SK-N-SH treated with all-trans-retinoic acid at 6 μM for 48 hours (cell line): ENCODE results near the gene TP53BP2.

ENCODE experiments used
- ATAC-seq: fragments of 200-7000 bp; cut with Tn5 transposase; 3 replicates; pipeline ENCODE4 v1.9.1; 2020; ENCODE audit warnings: mild to moderate bottlenecking, moderate library complexity
- ARNTL ChIP-seq: fragments of 450-650 bp; formaldehyde crosslinking; IDR thresholded peaks from 2 replicates; pipeline ENCODE4 v1.5.0; 2020; ENCODE audit warnings: low read depth, mild to moderate bottlenecking, moderate library complexity, borderline replicate concordance
- BACH2 ChIP-seq: fragments of 250-450 bp; sonication (Bioruptor Pico); IDR thresholded peaks from 2 replicates; pipeline ENCODE4 v1.9.0; 2021; ENCODE audit warnings: mild to moderate bottlenecking, borderline replicate concordance
- CREB5 ChIP-seq: fragments of 250-450 bp; sonication (Bioruptor Pico); IDR thresholded peaks from 2 replicates; pipeline ENCODE4 v1.5.1; 2020; ENCODE audit warnings: low read depth, mild to moderate bottlenecking, moderate library complexity
- CSDC2 ChIP-seq: fragments of 250-450 bp; sonication (Bioruptor Pico); IDR thresholded peaks from 2 replicates; pipeline ENCODE4 v1.5.0; 2020; ENCODE audit warnings: mild to moderate bottlenecking, moderate library complexity
- CSRNP3 ChIP-seq: fragments of 250-450 bp; sonication (Bioruptor Pico); IDR thresholded peaks from 2 replicates; pipeline ENCODE4 v1.5.1; 2021; ENCODE audit warnings: mild to moderate bottlenecking, moderate library complexity
- ESRRG ChIP-seq: fragments of 250-450 bp; sonication (Bioruptor Pico); IDR thresholded peaks from 2 replicates; pipeline ENCODE4 v1.6.1; 2021; ENCODE audit warnings: mild to moderate bottlenecking
- GLIS3 ChIP-seq: fragments of 250-450 bp; sonication (Bioruptor Pico); IDR thresholded peaks from 2 replicates; pipeline ENCODE4 v1.5.0; 2020; ENCODE audit warnings: mild to moderate bottlenecking, moderate library complexity
- ISL1 ChIP-seq: fragments of 250-450 bp; sonication (Bioruptor Pico); IDR thresholded peaks from 2 replicates; pipeline ENCODE4 v2.1.2; 2022; ENCODE audit warnings: mild to moderate bottlenecking, moderate library complexity
- OSR1 ChIP-seq: fragments of 250-450 bp; sonication (Bioruptor Pico); IDR thresholded peaks from 2 replicates; pipeline ENCODE4 v1.8.0; 2022; ENCODE audit warnings: moderate library complexity, mild to moderate bottlenecking, inconsistent platforms
- PATZ1 ChIP-seq: fragments of 250-450 bp; sonication (Bioruptor Pico); IDR thresholded peaks from 2 replicates; pipeline ENCODE4 v1.8.0; 2020; ENCODE audit warnings: mild to moderate bottlenecking, moderate library complexity, borderline replicate concordance
- POU6F1 ChIP-seq: fragments of 250-450 bp; sonication (Bioruptor Pico); IDR thresholded peaks from 2 replicates; pipeline ENCODE4 v1.8.0; 2021; ENCODE audit warnings: low read depth, mild to moderate bottlenecking, moderate library complexity, borderline replicate concordance
- PPARA ChIP-seq: fragments of 250-450 bp; sonication (Bioruptor Pico); IDR thresholded peaks from 2 replicates; pipeline ENCODE4 v1.5.0; 2020; ENCODE audit warnings: mild to moderate bottlenecking, borderline replicate concordance
- RARB ChIP-seq: fragments of 250-450 bp; sonication (Bioruptor Pico); IDR thresholded peaks from 2 replicates; pipeline ENCODE4 v1.8.0; 2021; ENCODE audit warnings: mild to moderate bottlenecking, moderate library complexity
- SNAI2 ChIP-seq: fragments of 250-450 bp; sonication (Bioruptor Pico); IDR thresholded peaks from 2 replicates; pipeline ENCODE4 v1.5.0; 2020; ENCODE audit warnings: mild to moderate bottlenecking, moderate library complexity
- TCF4 ChIP-seq: fragments of 250-450 bp; sonication (Bioruptor Pico); IDR thresholded peaks from 2 replicates; pipeline ENCODE4 v1.8.0; 2021; ENCODE audit warnings: mild to moderate bottlenecking, moderate library complexity, borderline replicate concordance
- TOX ChIP-seq: fragments of 250-450 bp; sonication (Bioruptor Pico); IDR thresholded peaks from 2 replicates; pipeline ENCODE4 v1.8.0; 2021; ENCODE audit warnings: mild to moderate bottlenecking, moderate library complexity, borderline replicate concordance
- TSHZ2 ChIP-seq: fragments of 250-450 bp; sonication (Bioruptor Pico); IDR thresholded peaks from 2 replicates; pipeline ENCODE4 v1.5.0; 2020; ENCODE audit warnings: mild to moderate bottlenecking, moderate library complexity
- ZC3H10 ChIP-seq: fragments of 250-450 bp; sonication (Bioruptor Pico); IDR thresholded peaks from 2 replicates; pipeline ENCODE4 v1.5.1; 2021; ENCODE audit warnings: mild to moderate bottlenecking, moderate library complexity
- ZFP3 ChIP-seq: fragments of 250-450 bp; sonication (Bioruptor Pico); IDR thresholded peaks from 2 replicates; pipeline ENCODE4 v1.5.0; 2020; ENCODE audit warnings: mild to moderate bottlenecking, moderate library complexity
- ZFP30 ChIP-seq: fragments of 450-650 bp; formaldehyde crosslinking; IDR thresholded peaks from 2 replicates; pipeline ENCODE4 v1.5.0; 2022; ENCODE audit warnings: mild to moderate bottlenecking, moderate library complexity
- ZNF565 ChIP-seq: fragments of 450-650 bp; formaldehyde crosslinking; conservative IDR thresholded peaks from 2 replicates; pipeline ENCODE4 v1.5.0; 2020; ENCODE audit warnings: low read depth, mild to moderate bottlenecking, moderate library complexity
- ZNF70 ChIP-seq: fragments of 450-650 bp; formaldehyde crosslinking; IDR thresholded peaks from 2 replicates; pipeline ENCODE4 v1.5.0; 2020; ENCODE audit warnings: mild to moderate bottlenecking, moderate library complexity
- ZNF8 ChIP-seq: fragments of 450-650 bp; formaldehyde crosslinking; IDR thresholded peaks from 2 replicates; pipeline ENCODE4 v1.5.0; 2020; ENCODE audit warnings: mild to moderate bottlenecking, moderate library complexity

TP53BP2 gene

GRCh38 chr1:223802032-223802431 lies 43.7 kb downstream of the TP53BP2 start:
- ATAC-seq = no peak
- TF ChIP-seq ESRRG (CRISPR knock-in tag) = no peak
- no peak for TF ChIP-seq SNAI2 (CRISPR knock-in tag)
- TF ChIP-seq ZNF565 = no peak
- TF ChIP-seq GLIS3 (CRISPR knock-in tag) = no peak
- TF ChIP-seq CSDC2 (CRISPR knock-in tag) = no peak
- TF ChIP-seq BACH2 (CRISPR knock-in tag) = no peak
- no peak for TF ChIP-seq RARB (CRISPR knock-in tag)
- TF ChIP-seq ZC3H10 = no peak
- no peak for TF ChIP-seq TSHZ2 (CRISPR knock-in tag)
- TF ChIP-seq CSRNP3 (CRISPR knock-in tag) = no peak
- no peak for TF ChIP-seq ISL1 (CRISPR knock-in tag)
- TF ChIP-seq PPARA (CRISPR knock-in tag) = no peak
- no peak for TF ChIP-seq OSR1 (CRISPR knock-in tag)
- TF ChIP-seq TOX = no peak
- TF ChIP-seq TCF4 (CRISPR knock-in tag) = no peak
- TF ChIP-seq ARNTL = no peak
- TF ChIP-seq ZNF8 (CRISPR knock-in tag) = no peak
- TF ChIP-seq ZNF70 (CRISPR knock-in tag) = no peak

GRCh38 chr1:223796210-223796609 lies 49.5 kb downstream of the TP53BP2 start:
- no peak for TF ChIP-seq PPARA (CRISPR knock-in tag)
- no peak for ATAC-seq

GRCh38 chr1:223794136-223794880 lies 51.4 kb downstream of the TP53BP2 start:
- TF ChIP-seq TCF4 (CRISPR knock-in tag) = no peak
- no peak for TF ChIP-seq ZNF70 (CRISPR knock-in tag)
- no peak for TF ChIP-seq BACH2 (CRISPR knock-in tag)
- TF ChIP-seq ZFP3 (CRISPR knock-in tag) = no peak
- no peak for TF ChIP-seq OSR1 (CRISPR knock-in tag)
- no peak for TF ChIP-seq TSHZ2 (CRISPR knock-in tag)
- TF ChIP-seq POU6F1 (CRISPR knock-in tag) = no peak
- TF ChIP-seq ZC3H10 = no peak
- no peak for TF ChIP-seq CSDC2 (CRISPR knock-in tag)
- no peak for TF ChIP-seq CREB5 (CRISPR knock-in tag)
- no peak for TF ChIP-seq TOX
- TF ChIP-seq CSRNP3 (CRISPR knock-in tag) = no peak
- TF ChIP-seq ZFP30 = no peak
- no peak for TF ChIP-seq GLIS3 (CRISPR knock-in tag)
- no peak for TF ChIP-seq PATZ1 (CRISPR knock-in tag)
- TF ChIP-seq ZNF8 (CRISPR knock-in tag) = no peak
- TF ChIP-seq SNAI2 (CRISPR knock-in tag) = no peak
- no peak for TF ChIP-seq RARB (CRISPR knock-in tag)

More at GRCh38 chr1:223794136-223794880, 51.4 kb downstream of the TP53BP2 start:
- no peak for ATAC-seq
